Measurements from ENCODE around the gene USP40.

Gene USP40

GRCh38 chr2:233458826-233459225, 107.8 kb downstream of the USP40 start:
- H3K79me2 ChIP-seq (ENCODE audit: insufficient read depth, low read length), result no peaks in the 10 kb centered on the region
- H3K4me1 ChIP-seq (ENCODE audit: insufficient read depth, low read length, poor library complexity, severe bottlenecking), result no peaks in the 10 kb centered on the region
- no peaks in the 10 kb centered on the region for H3K9me2 ChIP-seq (replicated peaks; ENCODE audit: low read depth, low read length)
- TF ChIP-seq EZH2phosphoT487 (IDR thresholded peaks at IDR 0.05; ENCODE audit: borderline replicate concordance), result no peak
- TF ChIP-seq, protein P1, sequence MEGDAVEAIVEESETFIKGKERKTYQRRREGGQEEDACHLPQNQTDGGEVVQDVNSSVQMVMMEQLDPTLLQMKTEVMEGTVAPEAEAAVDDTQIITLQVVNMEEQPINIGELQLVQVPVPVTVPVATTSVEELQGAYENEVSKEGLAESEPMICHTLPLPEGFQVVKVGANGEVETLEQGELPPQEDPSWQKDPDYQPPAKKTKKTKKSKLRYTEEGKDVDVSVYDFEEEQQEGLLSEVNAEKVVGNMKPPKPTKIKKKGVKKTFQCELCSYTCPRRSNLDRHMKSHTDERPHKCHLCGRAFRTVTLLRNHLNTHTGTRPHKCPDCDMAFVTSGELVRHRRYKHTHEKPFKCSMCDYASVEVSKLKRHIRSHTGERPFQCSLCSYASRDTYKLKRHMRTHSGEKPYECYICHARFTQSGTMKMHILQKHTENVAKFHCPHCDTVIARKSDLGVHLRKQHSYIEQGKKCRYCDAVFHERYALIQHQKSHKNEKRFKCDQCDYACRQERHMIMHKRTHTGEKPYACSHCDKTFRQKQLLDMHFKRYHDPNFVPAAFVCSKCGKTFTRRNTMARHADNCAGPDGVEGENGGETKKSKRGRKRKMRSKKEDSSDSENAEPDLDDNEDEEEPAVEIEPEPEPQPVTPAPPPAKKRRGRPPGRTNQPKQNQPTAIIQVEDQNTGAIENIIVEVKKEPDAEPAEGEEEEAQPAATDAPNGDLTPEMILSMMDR (conservative IDR thresholded peaks at IDR 0.05; ENCODE audit: low read length), result no peak
- no peak overlapping the region for H2AFZ ChIP-seq (ENCODE audit: low read length)
- H3K4me3 ChIP-seq (ENCODE audit: low read length, poor library complexity, severe bottlenecking), result no peak overlapping the region
- H4K20me1 ChIP-seq (ENCODE audit: insufficient read depth, low read length, poor library complexity, severe bottlenecking), result peaks cover 3% of the 10 kb centered on the region
- peaks cover 90% of the 10 kb centered on the region; the same call in 1 of the 2 replicates for H3K36me3 ChIP-seq (ENCODE audit: insufficient read depth, low read length)
- no peaks in the 10 kb centered on the region for H3F3A ChIP-seq (ENCODE audit: low read depth)
- no peaks in the 10 kb centered on the region for H3K9me3 ChIP-seq (ENCODE audit: insufficient read depth, low read depth, low read length)
- H3K4me2 ChIP-seq (ENCODE audit: low read depth, low read length, poor library complexity, severe bottlenecking), result no peak overlapping the region
- H3K27me3 ChIP-seq (ENCODE audit: insufficient read depth, low read length, poor library complexity, severe bottlenecking), result no peaks in the 10 kb centered on the region
- H3K9ac ChIP-seq (ENCODE audit: low read depth, low read length, poor library complexity, severe bottlenecking), result no peak overlapping the region

GRCh38 chr2:233458031-233458610, 108.5 kb downstream of the USP40 start:
- peaks cover 3% of the 10 kb centered on the region for H4K20me1 ChIP-seq (ENCODE audit: insufficient read depth, low read length, poor library complexity, severe bottlenecking)

DNA sequence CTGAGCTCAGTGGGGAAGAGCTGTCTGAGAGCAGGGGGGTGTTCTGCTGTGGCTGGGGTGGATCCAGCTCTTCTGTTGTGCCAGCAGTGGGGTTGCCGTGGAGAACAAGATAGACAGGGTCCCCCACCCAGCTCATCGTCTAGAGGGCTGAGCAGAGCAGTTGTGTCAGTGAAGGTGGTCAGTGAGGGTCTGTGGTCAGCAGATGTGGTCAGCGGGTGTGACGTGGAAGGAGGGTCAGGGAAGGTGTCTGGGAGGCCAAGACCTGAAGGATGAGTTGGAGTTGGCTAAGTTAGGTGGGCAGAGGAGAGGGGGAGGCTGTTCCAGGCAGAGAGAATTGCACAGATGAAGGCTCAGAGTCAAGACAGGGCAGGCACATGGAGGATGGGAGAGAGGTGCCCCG, 109.2 kb downstream of the USP40 start:
- TF ChIP-seq EZH2phosphoT487 (IDR thresholded peaks at IDR 0.05; ENCODE audit: borderline replicate concordance), result no peak
- TF ChIP-seq, protein P1 (conservative IDR thresholded peaks at IDR 0.05; ENCODE audit: low read length), result no peak
- no peak overlapping the region for H3K4me2 ChIP-seq (ENCODE audit: low read depth, low read length, poor library complexity, severe bottlenecking)
- no peak overlapping the region for H3K4me3 ChIP-seq (ENCODE audit: low read length, poor library complexity, severe bottlenecking)
- H3K9me3 ChIP-seq (ENCODE audit: insufficient read depth, low read depth, low read length), result no peaks in the 10 kb centered on the region
- H3K79me2 ChIP-seq (ENCODE audit: insufficient read depth, low read length), result no peaks in the 10 kb centered on the region
- H3K9me2 ChIP-seq (replicated peaks; ENCODE audit: low read depth, low read length), result no peaks in the 10 kb centered on the region
- H4K20me1 ChIP-seq (ENCODE audit: insufficient read depth, low read length, poor library complexity, severe bottlenecking), result peaks cover 3% of the 10 kb centered on the region
- H3K9ac ChIP-seq (ENCODE audit: low read depth, low read length, poor library complexity, severe bottlenecking), result no peak overlapping the region
- no peaks in the 10 kb centered on the region for H3K4me1 ChIP-seq (ENCODE audit: insufficient read depth, low read length, poor library complexity, severe bottlenecking)
- no peaks in the 10 kb centered on the region for H3K27me3 ChIP-seq (ENCODE audit: insufficient read depth, low read length, poor library complexity, severe bottlenecking)
- no peaks in the 10 kb centered on the region for H3F3A ChIP-seq (ENCODE audit: low read depth)
- H2AFZ ChIP-seq (ENCODE audit: low read length), result no peak overlapping the region
- peaks cover 90% of the 10 kb centered on the region; the same call in 1 of the 2 replicates for H3K36me3 ChIP-seq (ENCODE audit: insufficient read depth, low read length)

More at GRCh38 chr2:233458031-233458610, 108.5 kb downstream of the USP40 start:
- Histone ChIP-seq H3K9me2 (replicated peaks; ENCODE audit: low read depth, low read length) (no peaks in the 10 kb centered on the region), H3K4me1 (ENCODE audit: insufficient read depth, low read length, poor library complexity, severe bottlenecking) (no peaks in the 10 kb centered on the region), H3K4me3 (ENCODE audit: low read length, poor library complexity, severe bottlenecking) (no peak overlapping the region), H3K9ac (ENCODE audit: low read depth, low read length, poor library complexity, severe bottlenecking) (no peak overlapping the region), H3K79me2 (ENCODE audit: insufficient read depth, low read length) (no peaks in the 10 kb centered on the region), H2AFZ (ENCODE audit: low read length) (no peak overlapping the region), H3F3A (ENCODE audit: low read depth) (no peaks in the 10 kb centered on the region), H3K4me2 (ENCODE audit: low read depth, low read length, poor library complexity, severe bottlenecking) (no peak overlapping the region), H3K36me3 (ENCODE audit: insufficient read depth, low read length) (peaks cover 90% of the 10 kb centered on the region; the same call in 1 of the 2 replicates), H3K27me3 (ENCODE audit: insufficient read depth, low read length, poor library complexity, severe bottlenecking) (no peaks in the 10 kb centered on the region), H3K9me3 (ENCODE audit: insufficient read depth, low read depth, low read length) (no peaks in the 10 kb centered on the region)
- no peak for TF ChIP-seq EZH2phosphoT487 (IDR thresholded peaks at IDR 0.05; ENCODE audit: borderline replicate concordance)
- TF ChIP-seq, protein P1 (conservative IDR thresholded peaks at IDR 0.05; ENCODE audit: low read length), result no peak

Data from Loucy (cell line).